ENCODE results near the gene OGA.

The OGA gene

GRCh38 chr10:101835362-101835761, 17.1 kb upstream of the OGA start:
- DNase-seq (ENCODE audit: low read depth): no peak

GRCh38 chr10:101834341-101834740, 16.1 kb upstream of the OGA start:
- no peak for DNase-seq (ENCODE audit: low read depth)

- DNase-seq (ENCODE audit: low read depth): no peak
Measured at GRCh38 chr10:101833466-101833865, 15.2 kb upstream of the OGA start.

- DNase-seq (ENCODE audit: low read depth): no peak
Measured at GRCh38 chr10:101832325-101832771, 14.1 kb upstream of the OGA start.

- DNase-seq (ENCODE audit: low read depth): no peak
Measured at GRCh38 chr10:101831169-101831811, 13.0 kb upstream of the OGA start.

- DNase-seq (ENCODE audit: low read depth): no peak
Measured at GRCh38 chr10:101830322-101831168, 12.3 kb upstream of the OGA start.

GRCh38 chr10:101829561-101830315, 11.5 kb upstream of the OGA start:
- DNase-seq (ENCODE audit: low read depth): no peak

GRCh38 chr10:101828766-101829551, 10.7 kb upstream of the OGA start:
- DNase-seq (ENCODE audit: low read depth): no peak

GRCh38 chr10:101827919-101828600, 9.8 kb upstream of the OGA start:
- DNase-seq (ENCODE audit: low read depth): no peak

GRCh38 chr10:101826852-101827434, 8.7 kb upstream of the OGA start:
- DNase-seq (ENCODE audit: low read depth): no peak

- no peak for DNase-seq (ENCODE audit: low read depth)
Measured at GRCh38 chr10:101824736-101825135, 6.5 kb upstream of the OGA start.

GRCh38 chr10:101818872-101819633, 809 bp upstream of the OGA start:
- no peak for DNase-seq (ENCODE audit: low read depth)

- peak; percentile 82 for DNase-seq (ENCODE audit: low read depth)
Measured at GRCh38 chr10:101817337-101818118, 716 bp downstream of the OGA start.

- no peak for DNase-seq (ENCODE audit: low read depth)
Measured at GRCh38 chr10:101816913-101817336, 1.3 kb downstream of the OGA start.

GRCh38 chr10:101816376-101816775, 1.9 kb downstream of the OGA start:
- no peak for DNase-seq (ENCODE audit: low read depth)

- DNase-seq (ENCODE audit: low read depth): no peak
Measured at GRCh38 chr10:101814466-101815071, 3.7 kb downstream of the OGA start.

GRCh38 chr10:101812606-101813005, 5.6 kb downstream of the OGA start:
- DNase-seq (ENCODE audit: low read depth): no peak

GRCh38 chr10:101807158-101807557, 11.1 kb downstream of the OGA start:
- no peak for DNase-seq (ENCODE audit: low read depth)

- peak; percentile 29 for DNase-seq (ENCODE audit: low read depth)
Measured at GRCh38 chr10:101803511-101803910, 14.7 kb downstream of the OGA start.

All from HS-5 (cell line).